Measurements from ENCODE around the gene SCAPER. TPM values are rescaled to one million over a fixed set of nuclear protein-coding genes. Genes with fewer than 3 reads are reported as not detected.

The SCAPER gene
- total RNA-seq, 1 experiment from 2014 or later = 7.4 TPM

GRCh38 chr15:76843269-76843668 is 61.9 kb downstream of the SCAPER start:
- Histone ChIP-seq H3K79me1 (ENCODE audit: insufficient read depth, low read depth, low read length, poor library complexity, severe bottlenecking) (no peaks in the 10 kb centered on the region), H2BK20ac (ENCODE audit: low read depth, low read length, poor library complexity, severe bottlenecking) (no peak overlapping the region), H2BK5ac (ENCODE audit: insufficient read length, low read length) (no peak overlapping the region), H3K18ac (ENCODE audit: insufficient read length, low read depth, low read length) (no peak overlapping the region), H3K23me2 (ENCODE audit: insufficient read length, low read depth, low read length, poor library complexity, severe bottlenecking) (no peaks in the 10 kb centered on the region), H2BK120ac (ENCODE audit: low read depth, low read length, poor library complexity, severe bottlenecking) (no peak overlapping the region), H3K27ac (ENCODE audit: insufficient read length, low read depth, low read length) (no peak overlapping the region), H3K4me1 (ENCODE audit: insufficient read depth, low read length) (no peaks in the 10 kb centered on the region), H3K79me2 (ENCODE audit: insufficient read depth, low read length) (no peaks in the 10 kb centered on the region), H4K91ac (ENCODE audit: insufficient read length, low read depth, low read length) (no peak overlapping the region), H3K23ac (ENCODE audit: insufficient read length, low read depth, low read length) (no peak overlapping the region), H3K9ac (ENCODE audit: extremely low read depth, insufficient read length, low read length) (no peak overlapping the region), H2BK12ac (ENCODE audit: insufficient read length, low read depth, low read length) (no peak overlapping the region), H3K4ac (ENCODE audit: low read depth, low read length) (no peak overlapping the region), H3K4me2 (ENCODE audit: insufficient read depth, insufficient read length, low read length) (no peak overlapping the region), H2AFZ (ENCODE audit: low read length) (no peak overlapping the region), H3K9me3 (ENCODE audit: control insufficient read depth, low read depth, low read length) (no peaks in the 10 kb centered on the region), H2AK5ac (ENCODE audit: insufficient read length, low read length) (no peak overlapping the region), H3K14ac (ENCODE audit: insufficient read depth, low read length) (no peak overlapping the region), H4K5ac (ENCODE audit: insufficient read length, low read depth, low read length) (no peak overlapping the region), H2BK15ac (ENCODE audit: low read depth, low read length) (no peak overlapping the region), H3K27me3 (ENCODE audit: insufficient read depth, low read length) (no peaks in the 10 kb centered on the region), H4K8ac (replicated peaks; ENCODE audit: insufficient read length, low read depth, low read length) (no peak overlapping the region), H4K20me1 (ENCODE audit: control insufficient read depth, insufficient read depth, insufficient read length) (no peaks in the 10 kb centered on the region), H3K56ac (ENCODE audit: insufficient read length, low read depth, low read length) (no peak overlapping the region), H3T11ph (ENCODE audit: low read length) (no peak overlapping the region)
- Mint-ChIP-seq H3K4me1 (peaks cover 4 to 7% of the 10 kb centered on the region in 2 experiments), H3K36me3 (ENCODE audit: insufficient read depth in 1 of 3, low read depth in 3 of 3) (no peaks in the 10 kb centered on the region), H3K9me3 (no peaks in the 10 kb centered on the region), H3K27me3 (ENCODE audit: low read depth) (no peaks in the 10 kb centered on the region), H3K4me3 (no peak overlapping the region), H3K27ac (no peak overlapping the region)
- no CpG with 5 or more reads among the region's 1 CpG for WGBS (ENCODE audit: extremely low coverage, insufficient read length, low lambda C conversion rate)
- no peak for TF ChIP-seq CTCF (conservative IDR thresholded peaks at IDR 0.05)
- no peak for DNase-seq

All from H9 (cell line).